ENCODE results near the gene CLIC4.
"Not testable (repeated sequence)": the region's sequence is repeated elsewhere in the genome, so short reads cannot be mapped to it uniquely, and the experiment has no call there.

CLIC4 gene

GRCh38 chr1:24811494-24811893 lies 66.2 kb downstream of the CLIC4 start:
- not testable (repeated sequence) for DNase-seq (ENCODE audit: low read depth in 2 of 2)

- DNase-seq (ENCODE audit: low read depth in 2 of 2): not testable (repeated sequence)
Observed at GRCh38 chr1:24820221-24820620, 75.0 kb downstream of the CLIC4 start.

GRCh38 chr1:24822887-24823286 lies 77.6 kb downstream of the CLIC4 start:
- DNase-seq (ENCODE audit: low read depth in 2 of 2): no peak

- DNase-seq (ENCODE audit: low read depth in 2 of 2): not testable (repeated sequence)
Observed at GRCh38 chr1:24823486-24823885, 78.2 kb downstream of the CLIC4 start.

- DNase-seq (ENCODE audit: low read depth in 2 of 2): no peak
Observed at GRCh38 chr1:24825174-24825573, 79.9 kb downstream of the CLIC4 start.

- no peak for DNase-seq (ENCODE audit: low read depth in 2 of 2)
Observed at GRCh38 chr1:24826510-24826909, 81.3 kb downstream of the CLIC4 start.

GRCh38 chr1:24827379-24828135 lies 82.3 kb downstream of the CLIC4 start:
- DNase-seq (ENCODE audit: low read depth in 2 of 2): no peak

- no peak for DNase-seq (ENCODE audit: low read depth in 2 of 2)
Observed at GRCh38 chr1:24828183-24828886, 83.1 kb downstream of the CLIC4 start.

GRCh38 chr1:24828887-24829192 lies 83.6 kb downstream of the CLIC4 start:
- DNase-seq (ENCODE audit: low read depth in 2 of 2): no peak

- DNase-seq (ENCODE audit: low read depth in 2 of 2): no peak
Observed at GRCh38 chr1:24830680-24831272, 85.5 kb downstream of the CLIC4 start.

GRCh38 chr1:24841593-24841992 lies 96.3 kb downstream of the CLIC4 start:
- DNase-seq (ENCODE audit: low read depth in 2 of 2): no peak

GRCh38 chr1:24846671-24847070 lies 101.4 kb downstream of the CLIC4 start:
- no peak for DNase-seq (ENCODE audit: low read depth in 2 of 2)

GRCh38 chr1:24847995-24848881 lies 103.0 kb downstream of the CLIC4 start:
- DNase-seq (ENCODE audit: low read depth in 2 of 2): peak; percentile 85 to 87

GRCh38 chr1:24849672-24850295 lies 104.5 kb downstream of the CLIC4 start:
- DNase-seq (ENCODE audit: low read depth in 2 of 2): no peak

- no peak for DNase-seq (ENCODE audit: low read depth in 2 of 2)
Observed at GRCh38 chr1:24850328-24850920, 105.2 kb downstream of the CLIC4 start.

GRCh38 chr1:24853649-24854048 lies 108.4 kb downstream of the CLIC4 start:
- no peak for DNase-seq (ENCODE audit: low read depth in 2 of 2)

GRCh38 chr1:24855474-24855873 lies 110.2 kb downstream of the CLIC4 start:
- no peak for DNase-seq (ENCODE audit: low read depth in 2 of 2)

- no peak for DNase-seq (ENCODE audit: low read depth in 2 of 2)
Observed at GRCh38 chr1:24856787-24857506, 111.7 kb downstream of the CLIC4 start.

- DNase-seq (ENCODE audit: low read depth in 2 of 2): no peak
Observed at GRCh38 chr1:24857507-24858133, 112.4 kb downstream of the CLIC4 start.

- DNase-seq (ENCODE audit: low read depth in 2 of 2): no peak
Observed at GRCh38 chr1:24858277-24858676, 113.0 kb downstream of the CLIC4 start.

Measured in stimulated activated CD4-positive, alpha-beta T cell treated with anti-CD3 and anti-CD28 coated beads, Interleukin-4, amount 100 ng/mL, for 48 hours (primary cell).